Natural killer cell (primary cell): ENCODE results near the gene GALNT17. TPM values are rescaled to one million over a fixed set of nuclear protein-coding genes. Genes with fewer than 3 reads are reported as not detected.

Experiments used
- ATAC-seq, 3 donors: fragments of 150-1000 bp in 2 of 3; fragments of 200-7000 bp in 1 of 3; cut with Tn5 transposase; 1 replicate in 1 of 3; 2 replicates in 2 of 3; pipeline ENCODE4 v1.10.0; 2021; ENCODE audit warnings: mild to moderate bottlenecking in 2 of 3, moderate library complexity in 2 of 3
- DNase-seq, 2 donors: peaks; one replicate each; pipeline versions ENCODE4 v3.0.0 to v3.0.0-alpha.2; 2013 to 2021; ENCODE audit warnings: mixed read lengths in 1 of 2
- H3K27ac ChIP-seq: one replicate; pipeline ENCODE4 v1.5.1; 2013; ENCODE audit warnings: mild to moderate bottlenecking, low read length
- H3K27me3 ChIP-seq: one replicate; pipeline ENCODE4 v1.6.1; 2013; ENCODE audit warnings: low read length; ENCODE audit not compliant: control insufficient read depth, insufficient read depth
- H3K36me3 ChIP-seq: one replicate; pipeline ENCODE4 v1.6.1; 2013; ENCODE audit warnings: low read length; ENCODE audit not compliant: control insufficient read depth, insufficient read depth
- H3K4me1 ChIP-seq: one replicate; pipeline ENCODE4 v1.6.1; 2013; ENCODE audit warnings: low read length; ENCODE audit not compliant: control insufficient read depth, insufficient read depth
- H3K4me3 ChIP-seq: one replicate; pipeline ENCODE4 v1.5.1; 2013; ENCODE audit warnings: low read length
- H3K9me3 ChIP-seq: one replicate; pipeline ENCODE4 v1.6.1; 2013; ENCODE audit warnings: low read length; ENCODE audit not compliant: control insufficient read depth, insufficient read depth
- H3K27ac Mint-ChIP-seq, 2 donors: one replicate each; pipeline ENCODE4 v1.8.0; 2022; ENCODE audit warnings: mild to moderate bottlenecking in 2 of 2, mixed read lengths in 2 of 2, moderate library complexity in 1 of 2
- H3K27me3 Mint-ChIP-seq, 2 donors: one replicate each; pipeline ENCODE4 v1.8.0; 2022; ENCODE audit warnings: low read depth in 2 of 2, mixed read lengths in 2 of 2
- H3K36me3 Mint-ChIP-seq: one replicate; pipeline ENCODE4 v1.8.0; 2022; ENCODE audit warnings: mixed read lengths
- H3K4me1 Mint-ChIP-seq, 2 donors: one replicate each; pipeline ENCODE4 v1.8.0; 2022; ENCODE audit warnings: mixed read lengths in 2 of 2
- H3K4me3 Mint-ChIP-seq: one replicate; pipeline ENCODE4 v1.8.0; 2022; ENCODE audit warnings: mild to moderate bottlenecking, moderate library complexity, mixed read lengths
- H3K9me3 Mint-ChIP-seq, 2 donors: one replicate each; pipeline ENCODE4 v1.8.0; 2022; ENCODE audit warnings: mixed read lengths in 2 of 2
- CTCF ChIP-seq: fragments of 200-600 bp; IDR thresholded peaks from one replicate; pipeline ENCODE4 v1.8.0; 2022; ENCODE audit warnings: antibody characterized with exemption
- WGBS: methylation state at CpG from one replicate; pipeline ENCODE4 v1.1.7; 2013; ENCODE audit warnings: missing lambda C conversion rate; ENCODE audit not compliant: insufficient coverage; 5-methylcytosine and 5-hydroxymethylcytosine counted together
- intact Hi-C: fragments of 100-400 bp; cut with micrococcal nuclease; formaldehyde crosslinking; loops from one replicate; pipeline ENCODE4 v1.14.2; 2022
- total RNA-seq, 4 donors: library from RNA; stranded (reverse); fragments of 120-200 nt in 1 of 4; gene quantifications; one replicate each; pipeline versions ENCODE4 v1.2.3 to v1.2.4, GENCODE V29; 2013 to 2022

Gene GALNT17
- total RNA-seq, 3 donors from 2014 or later (not counting 1 experiment from before 2014, with no cell fraction given), result not detected

- Mint-ChIP-seq H3K27me3 (no peaks in the 10 kb centered on the region), H3K4me1 (no peaks in the 10 kb centered on the region), H3K27ac (no peak overlapping the region), H3K9me3 (peaks cover 12 to 24% of the 10 kb centered on the region in 2 donors), H3K36me3 (no peaks in the 10 kb centered on the region), H3K4me3 (no peak overlapping the region)
- DNase-seq (no peak), ATAC-seq (no peak)
- Histone ChIP-seq H3K27me3 (no peaks in the 10 kb centered on the region), H3K36me3 (no peaks in the 10 kb centered on the region), H3K27ac (no peak overlapping the region), H3K4me3 (no peak overlapping the region), H3K4me1 (no peaks in the 10 kb centered on the region), H3K9me3 (peaks cover 17% of the 10 kb centered on the region)
- intact Hi-C loops, result no loop called here
- 88% methylated on average over 1 of the region's 1 CpG for WGBS
- TF ChIP-seq CTCF, result no peak
These were observed 52.7 kb downstream of the GALNT17 start for GRCh38 chr7:71184609-71185008.

GRCh38 chr7:71186535-71187057 lies 54.7 kb downstream of the GALNT17 start:
- H3K4me3 ChIP-seq, result no peak overlapping the region
- H3K36me3 ChIP-seq, result no peaks in the 10 kb centered on the region
- no peak for TF ChIP-seq CTCF
- H3K9me3 ChIP-seq, result peaks cover 18% of the 10 kb centered on the region
- ATAC-seq (no peak), DNase-seq (no peak)
- Mint-ChIP-seq H3K36me3 (no peaks in the 10 kb centered on the region), H3K27ac (no peak overlapping the region), H3K9me3 (peaks cover 7 to 22% of the 10 kb centered on the region in 2 donors), H3K27me3 (no peaks in the 10 kb centered on the region), H3K4me1 (no peaks in the 10 kb centered on the region), H3K4me3 (no peak overlapping the region)
- intact Hi-C loops, result no loop called here
- no peaks in the 10 kb centered on the region for H3K27me3 ChIP-seq
- WGBS, result 90% methylated on average over 4 of the region's 4 CpGs
- H3K27ac ChIP-seq, result no peak overlapping the region
- no peaks in the 10 kb centered on the region for H3K4me1 ChIP-seq

GRCh38 chr7:71191771-71192170 lies 59.8 kb downstream of the GALNT17 start:
- H3K4me3 ChIP-seq, result no peak overlapping the region
- H3K27me3 ChIP-seq, result no peaks in the 10 kb centered on the region
- ATAC-seq (no peak), DNase-seq (no peak)
- intact Hi-C loops, result no loop called here
- Mint-ChIP-seq H3K4me1 (no peaks in the 10 kb centered on the region), H3K27ac (no peak overlapping the region), H3K27me3 (no peaks in the 10 kb centered on the region), H3K4me3 (no peak overlapping the region), H3K36me3 (no peaks in the 10 kb centered on the region), H3K9me3 (peaks cover 7 to 18% of the 10 kb centered on the region in 2 donors)
- H3K27ac ChIP-seq, result no peak overlapping the region
- H3K36me3 ChIP-seq, result no peaks in the 10 kb centered on the region
- 92% methylated on average over 6 of the region's 6 CpGs for WGBS
- no peak for TF ChIP-seq CTCF
- H3K9me3 ChIP-seq, result peaks cover 11% of the 10 kb centered on the region
- H3K4me1 ChIP-seq, result no peaks in the 10 kb centered on the region

- Histone ChIP-seq H3K27me3 (no peaks in the 10 kb centered on the region), H3K4me3 (no peak overlapping the region), H3K4me1 (no peaks in the 10 kb centered on the region), H3K27ac (no peak overlapping the region), H3K36me3 (no peaks in the 10 kb centered on the region), H3K9me3 (peaks cover 11% of the 10 kb centered on the region)
- Mint-ChIP-seq H3K9me3 (peaks cover 8 to 12% of the 10 kb centered on the region in 2 donors), H3K4me3 (no peak overlapping the region), H3K27me3 (no peaks in the 10 kb centered on the region), H3K36me3 (no peaks in the 10 kb centered on the region), H3K4me1 (no peaks in the 10 kb centered on the region), H3K27ac (no peak overlapping the region)
- DNase-seq (no peak), ATAC-seq (no peak)
- TF ChIP-seq CTCF, result no peak
- intact Hi-C loops, result no loop called here
- WGBS, result 86% methylated on average over 2 of the region's 5 CpGs
These were observed 61.3 kb downstream of the GALNT17 start for GRCh38 chr7:71193099-71193810.
